CD4-positive, alpha-beta T cell treated with Interleukin-17A for 4 hours (primary cell): ENCODE results near the gene PRAC1.
A peak's percentile ranks its signal among the peaks of the same experiment; 100 is the strongest.

Experiments
- DNase-seq: peaks from one replicate; pipeline ENCODE4 v3.0.0-alpha.2; 2020; ENCODE audit warnings: mixed read lengths

The PRAC1 gene

DNA sequence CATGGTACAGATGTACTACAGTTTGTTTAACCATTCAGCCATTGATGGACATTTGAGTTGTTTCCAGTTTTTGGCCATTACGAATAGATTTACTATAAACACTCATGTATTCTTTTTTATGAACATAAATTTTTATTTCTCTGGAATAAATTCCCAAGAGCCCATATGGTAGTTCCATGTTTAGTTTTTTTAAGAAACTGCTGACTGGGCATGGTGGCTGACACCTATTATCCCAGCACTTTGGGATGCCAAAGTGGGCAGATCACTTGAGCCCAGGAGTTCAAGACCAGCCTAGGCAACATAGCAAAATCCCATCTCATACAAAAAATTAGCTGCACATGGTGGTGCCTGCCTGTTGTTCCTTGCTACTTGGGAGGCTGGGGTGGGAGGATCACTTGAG lies 30.3 kb downstream of the PRAC1 start:
- DNase-seq: no peak

DNA sequence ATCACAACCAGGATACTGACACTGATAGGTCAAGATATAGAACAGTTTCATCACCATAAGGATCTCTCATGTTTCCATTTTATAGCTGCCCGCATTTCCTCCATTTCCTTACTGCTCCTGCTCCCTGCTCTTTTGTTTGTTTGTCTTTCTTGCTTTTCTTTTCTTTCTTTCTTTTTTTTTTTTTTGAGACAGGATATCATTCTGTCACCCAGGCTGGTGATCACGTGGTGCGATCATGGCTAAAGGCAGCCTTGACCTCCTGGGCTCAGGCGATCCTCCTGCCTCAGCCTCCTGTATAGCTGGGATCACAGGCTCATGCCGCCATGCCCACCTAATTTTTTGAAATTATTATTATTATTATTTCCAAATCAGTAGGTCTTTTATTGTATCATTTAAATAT lies 31.7 kb downstream of the PRAC1 start:
- DNase-seq: no peak

DNA sequence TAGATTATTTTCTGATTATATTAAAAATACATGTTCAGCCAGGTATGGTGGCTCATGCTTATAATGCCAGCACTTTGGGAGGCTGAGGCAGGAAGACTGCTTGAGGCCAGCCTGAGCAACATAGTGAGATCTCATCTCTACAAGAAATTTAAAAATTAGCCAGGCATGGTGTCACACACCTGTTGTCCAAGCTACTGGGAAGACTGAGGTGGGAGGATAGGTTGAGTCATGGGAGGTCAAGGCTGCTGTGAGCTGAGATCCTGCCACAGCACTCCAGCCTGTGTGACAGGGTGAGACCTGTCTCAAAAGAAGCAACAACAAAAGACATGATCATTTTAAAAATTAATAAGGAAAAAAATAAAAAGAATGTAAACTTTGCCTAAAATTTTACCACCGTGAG lies 40.7 kb downstream of the PRAC1 start:
- no peak for DNase-seq

DNA sequence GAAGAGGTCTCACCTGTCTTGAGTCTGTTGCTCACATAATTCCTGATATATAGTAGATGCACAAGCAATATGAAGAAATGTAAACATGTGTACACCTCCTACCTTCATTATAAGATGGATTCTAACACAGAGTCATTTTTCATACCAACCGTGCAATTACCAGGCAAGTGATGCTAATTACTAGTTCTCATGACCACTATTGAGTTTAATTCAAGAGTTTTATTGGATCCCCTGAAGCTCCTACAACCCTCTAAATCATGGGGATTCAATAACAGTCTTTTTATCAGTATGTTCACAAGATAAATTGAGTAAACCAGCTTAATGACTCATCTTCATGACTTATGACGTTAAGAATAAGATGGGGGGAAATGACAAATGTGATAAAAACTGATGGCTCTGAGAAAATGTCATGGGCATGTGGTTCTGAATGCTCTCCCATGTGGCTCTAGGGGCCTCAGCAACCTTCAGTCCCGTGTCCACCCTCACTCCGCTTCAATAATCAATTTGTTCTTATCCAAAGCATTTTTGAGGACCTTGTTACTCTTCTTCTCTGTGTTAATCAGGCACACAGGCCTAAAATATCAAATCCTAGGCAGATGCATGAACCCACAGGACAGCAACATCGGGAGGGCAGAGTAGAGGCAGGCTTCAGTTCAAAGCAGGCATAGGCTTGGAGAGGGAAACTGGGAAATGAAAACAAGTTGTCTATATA lies 42.8 kb downstream of the PRAC1 start:
- DNase-seq: no peak

DNA sequence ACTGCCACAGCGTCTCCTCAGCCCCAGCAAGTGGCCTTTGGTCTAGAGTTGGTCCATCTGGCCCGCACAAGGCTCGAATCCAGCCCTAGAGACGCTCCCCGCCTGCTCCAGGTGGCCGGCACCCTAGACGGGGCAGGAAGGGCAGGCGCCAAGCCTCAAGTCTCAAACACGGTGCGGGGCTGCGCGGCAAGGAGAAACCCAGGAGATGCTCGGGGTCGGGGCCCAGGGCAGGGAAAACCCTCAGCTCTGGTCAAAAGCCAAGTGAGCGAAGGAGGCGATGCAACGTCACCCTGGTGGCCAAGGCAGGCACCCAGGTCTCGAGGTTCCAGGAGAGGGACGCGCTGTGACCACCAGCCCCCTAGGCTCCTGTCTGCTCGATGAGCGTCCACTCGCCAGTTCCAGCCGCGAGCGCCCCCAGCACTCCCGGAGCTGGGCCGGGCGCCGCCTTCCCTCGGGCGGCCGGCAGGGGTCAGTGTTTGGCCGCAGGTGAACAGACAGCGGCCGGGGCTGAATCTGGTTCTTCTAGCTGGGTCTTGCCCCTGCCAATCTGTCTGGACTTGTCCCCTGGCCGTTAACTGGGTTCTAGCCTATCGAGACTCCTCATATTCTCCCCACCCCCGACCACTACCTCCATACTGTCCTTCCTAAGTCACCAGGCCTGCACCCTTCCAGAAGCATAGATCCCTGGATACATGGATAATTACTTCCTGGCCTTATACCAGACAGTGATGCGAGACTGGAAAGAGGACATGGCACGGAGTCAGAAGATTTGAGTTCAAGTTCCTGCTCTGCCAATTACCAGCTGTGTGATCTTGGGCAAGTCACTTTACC lies 44.0 kb downstream of the PRAC1 start:
- peak; percentile 76 for DNase-seq

DNA sequence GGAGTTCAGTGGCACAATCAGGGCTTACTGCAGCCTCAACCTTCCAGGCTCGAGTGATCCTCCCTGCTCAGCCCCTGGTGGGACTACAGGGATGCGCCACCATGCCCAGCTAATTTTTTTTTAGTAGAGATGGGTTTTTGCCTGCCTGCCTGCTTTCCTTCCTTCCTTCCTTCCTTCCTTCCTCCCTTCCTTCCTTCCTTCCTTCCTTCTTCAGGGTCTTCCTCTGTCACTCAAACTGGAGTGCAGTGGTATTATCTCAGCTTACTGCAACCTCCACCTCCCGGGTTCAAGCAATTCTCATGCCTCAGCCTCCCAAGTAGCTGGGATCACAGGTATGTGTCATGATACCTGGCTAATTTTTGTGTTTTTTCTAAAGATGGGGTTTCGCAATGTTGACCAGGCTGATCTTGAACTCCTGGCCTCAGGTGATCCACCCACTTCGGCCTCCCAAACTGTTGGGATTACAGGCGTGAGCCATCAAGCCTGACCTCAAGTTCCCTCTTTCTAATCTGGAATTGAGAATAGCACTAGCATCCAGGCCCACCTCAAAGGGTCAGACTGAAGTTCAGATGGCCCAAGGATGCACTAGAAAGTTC lies 45.3 kb downstream of the PRAC1 start:
- DNase-seq: no peak

DNA sequence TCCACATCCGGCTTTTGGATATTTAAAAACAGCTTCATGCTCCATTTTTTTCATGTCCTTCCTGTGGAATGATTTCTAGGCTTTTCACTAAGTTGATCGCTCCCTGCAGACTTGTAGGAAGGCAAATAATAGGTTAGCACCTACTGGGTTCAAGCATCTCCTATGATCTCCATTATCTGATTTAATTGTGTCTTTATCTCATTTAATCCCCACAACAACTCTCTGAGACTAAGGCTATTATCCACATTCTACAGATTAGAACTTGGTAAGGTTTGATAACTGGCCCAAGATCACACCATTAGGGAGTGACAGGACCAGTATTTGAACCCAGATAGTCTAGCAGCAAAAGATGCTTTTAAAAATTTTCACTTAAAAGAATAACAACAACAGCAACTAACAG lies 50.0 kb downstream of the PRAC1 start:
- DNase-seq: no peak
